IMR-90 (cell line): ENCODE data around the gene CXCR6. TPM values are rescaled to one million over a fixed set of nuclear protein-coding genes. Genes with fewer than 3 reads are reported as not detected.
A peak's percentile ranks its signal among the peaks of the same experiment; 100 is the strongest.

Experiments used
- ATAC-seq: fragments of 200-7000 bp; cut with Tn5 transposase; 2 replicates; pipeline ENCODE4 v1.9.1; 2020; ENCODE audit warnings: low read depth, mild to moderate bottlenecking, moderate library complexity
- BruUV-seq: library from RNA; stranded (reverse); fragments of 400-500 nt; replicated peaks from 2 replicates; lab custom pipeline; 2021; lab: Mats Ljungman, UMichigan
- CTCF ChIA-PET: fragments of 300-600 bp; formaldehyde crosslinking; extraction: SDS; loops from one replicate; lab custom pipeline; 2021; ENCODE audit warnings: antibody characterized with exemption; lab: Yijun Ruan, JAX
- POLR2A ChIA-PET: fragments of 300-600 bp; sonication (Branson Sonifier 250); formaldehyde crosslinking; loops from one replicate; lab custom pipeline; 2022; ENCODE audit warnings: antibody characterized with exemption; ENCODE audit not compliant: unreplicated experiment; lab: Charles Lee
- DNase-seq: peaks from one replicate; pipeline ENCODE4 v3.0.0; 2013
- H2AFZ ChIP-seq: replicated peaks from 2 replicates; pipeline ENCODE3; 2013; ENCODE audit warnings: low read length, mild to moderate bottlenecking; ENCODE audit not compliant: poor library complexity
- H2AK5ac ChIP-seq: 2 replicates; pipeline ENCODE4 v1.6.1; 2013; ENCODE audit warnings: low read depth, low read length, inconsistent platforms
- H2AK9ac ChIP-seq: replicated peaks from 2 replicates; pipeline ENCODE3; 2013; ENCODE audit warnings: mild to moderate bottlenecking, low read depth, low read length, moderate library complexity; ENCODE audit not compliant: poor library complexity
- H2BK120ac ChIP-seq: 2 replicates; pipeline ENCODE4 v1.6.1; 2013; ENCODE audit warnings: low read depth, low read length, inconsistent platforms
- H2BK15ac ChIP-seq: 3 replicates; pipeline ENCODE4 v1.6.1; 2013; ENCODE audit warnings: low read depth, low read length, inconsistent platforms
- H2BK20ac ChIP-seq: 2 replicates; pipeline ENCODE4 v1.6.1; 2013; ENCODE audit warnings: low read depth, mild to moderate bottlenecking, inconsistent platforms, low read length, moderate library complexity
- H2BK5ac ChIP-seq: 2 replicates; pipeline ENCODE4 v1.6.1; 2013; ENCODE audit warnings: mild to moderate bottlenecking, low read depth, low read length, inconsistent platforms; ENCODE audit not compliant: poor library complexity, severe bottlenecking
- H3K14ac ChIP-seq: replicated peaks from 2 replicates; pipeline ENCODE4 v1.6.1; 2013; ENCODE audit warnings: low read depth, low read length, inconsistent platforms
- H3K18ac ChIP-seq: 2 replicates; pipeline ENCODE4 v1.6.1; 2013; ENCODE audit warnings: low read depth, low read length, control low read depth
- H3K23ac ChIP-seq: 2 replicates; pipeline ENCODE4 v1.6.1; 2013; ENCODE audit warnings: low read depth, low read length, inconsistent platforms
- H3K27ac ChIP-seq: 2 replicates; pipeline ENCODE4 v1.5.1; 2013; ENCODE audit warnings: mild to moderate bottlenecking, control low read depth, low read length; ENCODE audit not compliant: insufficient read depth
- H3K27me3 ChIP-seq: 2 replicates; pipeline ENCODE4 v1.6.1; 2013; ENCODE audit warnings: low read length; ENCODE audit not compliant: control insufficient read depth, insufficient read depth
- H3K36me3 ChIP-seq: 2 replicates; pipeline ENCODE4 v1.6.1; 2013; ENCODE audit warnings: low read length, mixed read lengths; ENCODE audit not compliant: control insufficient read depth, insufficient read depth
- H3K4ac ChIP-seq: 2 replicates; pipeline ENCODE4 v1.6.1; 2013; ENCODE audit warnings: low read depth, low read length, inconsistent platforms
- H3K4me1 ChIP-seq: 2 replicates; pipeline ENCODE4 v1.6.1; 2013; ENCODE audit warnings: low read length, mixed read lengths; ENCODE audit not compliant: control insufficient read depth, insufficient read depth
- H3K4me2 ChIP-seq: 2 replicates; pipeline ENCODE4 v1.6.1; 2013; ENCODE audit warnings: low read depth, mild to moderate bottlenecking, control low read depth, low read length, moderate library complexity
- H3K4me3 ChIP-seq: 2 replicates; pipeline ENCODE4 v1.5.1; 2013; ENCODE audit warnings: low read depth, mild to moderate bottlenecking, control low read depth, low read length, moderate library complexity; ENCODE audit not compliant: insufficient read depth
- H3K56ac ChIP-seq: 2 replicates; pipeline ENCODE4 v1.6.1; 2013; ENCODE audit warnings: low read length, inconsistent platforms; ENCODE audit not compliant: insufficient read depth; ENCODE audit errors: extremely low read depth
- H3K79me1 ChIP-seq, 2 experiments: 2 replicates each; pipeline ENCODE4 v1.6.1; 2013; ENCODE audit warnings: low read length in 2 of 2, inconsistent platforms in 1 of 2, low read depth in 1 of 2
- H3K9ac ChIP-seq: 2 replicates; pipeline ENCODE4 v1.6.1; 2013; ENCODE audit warnings: low read depth, low read length, control low read depth
- H3K9me1 ChIP-seq: 2 replicates; pipeline ENCODE4 v1.6.1; 2013; ENCODE audit warnings: low read length, inconsistent platforms; ENCODE audit not compliant: insufficient read depth
- H3K9me3 ChIP-seq: 2 replicates; pipeline ENCODE4 v1.6.1; 2013; ENCODE audit warnings: low read length; ENCODE audit not compliant: control insufficient read depth, insufficient read depth
- H4K20me1 ChIP-seq: 2 replicates; pipeline ENCODE4 v1.6.1; 2013; ENCODE audit warnings: low read length, inconsistent platforms; ENCODE audit not compliant: insufficient read depth
- H4K5ac ChIP-seq: 2 replicates; pipeline ENCODE4 v1.6.1; 2013; ENCODE audit warnings: mild to moderate bottlenecking, low read depth, low read length, control low read depth
- H4K8ac ChIP-seq, 2 experiments: 2 replicates each; pipeline ENCODE4 v1.6.1; 2013; ENCODE audit warnings: low read depth in 2 of 2, low read length in 2 of 2, control low read depth in 1 of 2, inconsistent platforms in 1 of 2
- H4K91ac ChIP-seq: 2 replicates; pipeline ENCODE4 v1.6.1; 2013; ENCODE audit warnings: low read depth, low read length, inconsistent platforms; ENCODE audit not compliant: insufficient read depth
- BHLHE40 ChIP-seq: fragments of 150-350 bp; IDR thresholded peaks from 2 replicates; pipeline ENCODE4 v1.6.1; 2016; ENCODE audit warnings: mild to moderate bottlenecking, low read depth, low read length
- CEBPB ChIP-seq: IDR thresholded peaks from 2 replicates; pipeline ENCODE4 v1.6.1; 2012; ENCODE audit warnings: low read depth, low read length, improper control_type of control experiment
- CHD1 ChIP-seq: IDR thresholded peaks from 2 replicates; pipeline ENCODE4 v1.6.1; 2012; ENCODE audit warnings: low read depth, low read length, improper control_type of control experiment
- CTCF ChIP-seq: conservative IDR thresholded peaks from 2 replicates; pipeline ENCODE4 v1.5.1; 2012; ENCODE audit warnings: mild to moderate bottlenecking, low read depth, low read length, improper control_type of control experiment
- FOS ChIP-seq: fragments of 150-350 bp; IDR thresholded peaks from 2 replicates; pipeline ENCODE4 v1.6.1; 2016; ENCODE audit warnings: low read depth, low read length
- MAFK ChIP-seq: IDR thresholded peaks from 2 replicates; pipeline ENCODE4 v1.6.1; 2012; ENCODE audit warnings: low read depth, low read length, improper control_type of control experiment
- MAZ ChIP-seq: IDR thresholded peaks from 2 replicates; pipeline ENCODE4 v1.6.1; 2012; ENCODE audit warnings: low read depth, mild to moderate bottlenecking, low read length, improper control_type of control experiment, moderate library complexity, borderline replicate concordance
- MXI1 ChIP-seq: IDR thresholded peaks from 2 replicates; pipeline ENCODE4 v1.6.1; 2012; ENCODE audit warnings: low read depth, mild to moderate bottlenecking, low read length, moderate library complexity, borderline replicate concordance
- NFE2L2 ChIP-seq: fragments of 150-350 bp; IDR thresholded peaks from 2 replicates; pipeline ENCODE4 v1.6.1; 2016; ENCODE audit warnings: low read depth, mild to moderate bottlenecking, low read length
- POLR2A ChIP-seq: IDR thresholded peaks from 2 replicates; pipeline ENCODE4 v1.6.1; 2012; ENCODE audit warnings: mild to moderate bottlenecking, low read depth, low read length
- RAD21 ChIP-seq: IDR thresholded peaks from 2 replicates; pipeline ENCODE4 v1.6.1; 2012; ENCODE audit warnings: low read length, improper control_type of control experiment
- RCOR1 ChIP-seq: IDR thresholded peaks from 2 replicates; pipeline ENCODE4 v1.6.1; 2012; ENCODE audit warnings: mild to moderate bottlenecking, low read length, improper control_type of control experiment; ENCODE audit not compliant: insufficient replicate concordance
- RFX5 ChIP-seq: IDR thresholded peaks from 2 replicates; pipeline ENCODE4 v1.8.0; 2012; ENCODE audit warnings: low read depth, mild to moderate bottlenecking, low read length, moderate library complexity
- SMC3 ChIP-seq: fragments of 150-350 bp; IDR thresholded peaks from 2 replicates; pipeline ENCODE4 v1.6.1; 2016; ENCODE audit warnings: low read depth, mild to moderate bottlenecking, antibody characterized with exemption, low read length, moderate library complexity
- WGBS, 2 experiments: methylation state at CpG; one replicate each; pipeline versions ENCODE4 v1.1.5 to v1.1.7; 2013; ENCODE audit warnings: missing lambda C conversion rate in 2 of 2; ENCODE audit not compliant: insufficient read length in 1 of 2; ENCODE audit errors: extremely low coverage in 2 of 2; 5-methylcytosine and 5-hydroxymethylcytosine counted together
- dilution Hi-C: fragments of 300-500 bp; cut with HindIII; formaldehyde crosslinking; loops from one replicate; pipeline ENCODE4 v1.14.3; 2018; ENCODE audit warnings: low sequenced_read_pairs; ENCODE audit not compliant: unreplicated experiment
- in situ Hi-C: fragments of 300-500 bp; cut with MboI; formaldehyde crosslinking; loops from 3 replicates; pipeline ENCODE4 v1.14.3; 2019; ENCODE audit warnings: low sequenced_read_pairs, inconsistent platforms, mixed read lengths
- intact Hi-C: fragments of 100-400 bp; cut with micrococcal nuclease; formaldehyde crosslinking; loops from 2 replicates; pipeline ENCODE4 v1.10.0; 2022
- polyA plus RNA-seq, 3 experiments: library from polyadenylated mRNA; depleted of rRNA; stranded (reverse); fragments of >200 nt; gene quantifications; 2 replicates each; pipeline ENCODE4 v1.2.3, GENCODE V29; 2012; ENCODE audit warnings: low replicate concordance in 1 of 3
- total RNA-seq: library from RNA; depleted of rRNA; stranded (reverse); fragments of >200 nt; gene quantifications from 2 replicates; pipeline ENCODE4 v1.2.3, GENCODE V29; 2012
- TF ChIP-seq, protein P1 (sequence below): fragments of 150-350 bp; IDR thresholded peaks from 2 replicates; pipeline ENCODE4 v1.6.1; 2017; ENCODE audit warnings: mild to moderate bottlenecking, antibody characterized with exemption, low read length, low read depth
- TF ChIP-seq, protein P2 (sequence below): fragments of 150-350 bp; IDR thresholded peaks from 2 replicates; pipeline ENCODE4 v1.6.1; 2016; ENCODE audit warnings: low read depth, mild to moderate bottlenecking, low read length, moderate library complexity, borderline replicate concordance

Gene CXCR6
- total and polyA plus RNA-seq, 2 of the 4 experiments (the other 2 are of a cell fraction): not detected

DNA sequence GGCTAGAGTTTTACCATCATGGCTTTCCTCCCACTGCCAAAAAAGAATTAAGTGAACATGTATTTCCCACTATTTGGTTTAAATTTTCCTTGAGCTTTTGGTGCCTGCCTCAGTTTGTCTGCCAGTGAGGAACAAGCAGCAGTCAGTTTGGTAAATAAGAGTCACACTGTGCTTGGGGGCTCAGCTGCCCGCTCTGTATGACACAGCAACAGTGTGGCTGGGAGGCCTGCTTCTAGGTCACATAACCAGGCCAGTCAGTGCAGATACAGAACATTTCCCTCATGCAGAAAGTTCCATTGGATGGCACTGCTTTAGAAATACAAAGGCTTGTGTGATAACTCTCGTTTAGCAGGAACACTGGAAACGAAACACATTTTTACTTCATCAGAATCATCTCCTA, 26.7 kb downstream of the CXCR6 start:
- H3K4me1 ChIP-seq: peaks cover 12% of the 10 kb centered on the region
- H3K23ac ChIP-seq: no peak overlapping the region
- no TSS peak for BruUV-seq
- no peak overlapping the region for H4K8ac ChIP-seq
- dilution Hi-C loops (no loop called here), intact Hi-C loops (no loop called here), in situ Hi-C loops (no loop called here)
- H2BK15ac ChIP-seq: peak overlapping the region; percentile 6; the same call in 2 of the 3 replicates
- H3K27me3 ChIP-seq: no peaks in the 10 kb centered on the region
- WGBS, 2 experiments: no CpG with 5 or more reads among the region's 3 CpGs
- no peak overlapping the region for H3K27ac ChIP-seq
- H3K36me3 ChIP-seq: peaks cover 45% of the 10 kb centered on the region
- H3K4ac ChIP-seq: peak overlapping the region; percentile 7; the same call in 1 of the 2 replicates
- ChIA-PET CTCF (no interaction called here), POLR2A (no interaction called here)
- H2AK9ac ChIP-seq: no peak overlapping the region
- ATAC-seq (no peak), DNase-seq (no peak)
- H3K9ac ChIP-seq: no peak overlapping the region
- peaks cover 14% of the 10 kb centered on the region for H4K20me1 ChIP-seq
- no peak overlapping the region for H3K14ac ChIP-seq
- no peak overlapping the region for H3K56ac ChIP-seq
- H3K4me2 ChIP-seq: no peak overlapping the region
- no peak overlapping the region for H2AFZ ChIP-seq
- peak overlapping the region; percentile 68 for H2AK5ac ChIP-seq
- peak overlapping the region; percentile 10 for H2BK120ac ChIP-seq
- no peak overlapping the region for H4K91ac ChIP-seq
- H4K5ac ChIP-seq: no peak overlapping the region
- peaks cover 0 to 3% of the 10 kb centered on the region in 2 experiments; a peak in 1 of 4 replicates for H3K79me1 ChIP-seq
- H2BK20ac ChIP-seq: no peak overlapping the region
- peaks cover 17% of the 10 kb centered on the region for H3K9me1 ChIP-seq
- H2BK5ac ChIP-seq: no peak overlapping the region
- H3K9me3 ChIP-seq: no peaks in the 10 kb centered on the region
- no peak overlapping the region for H3K18ac ChIP-seq
- TF ChIP-seq MXI1: no peak
- no peak for TF ChIP-seq FOS
- TF ChIP-seq MAZ: no peak
- no peak for TF ChIP-seq SMC3
- TF ChIP-seq, protein P1, sequence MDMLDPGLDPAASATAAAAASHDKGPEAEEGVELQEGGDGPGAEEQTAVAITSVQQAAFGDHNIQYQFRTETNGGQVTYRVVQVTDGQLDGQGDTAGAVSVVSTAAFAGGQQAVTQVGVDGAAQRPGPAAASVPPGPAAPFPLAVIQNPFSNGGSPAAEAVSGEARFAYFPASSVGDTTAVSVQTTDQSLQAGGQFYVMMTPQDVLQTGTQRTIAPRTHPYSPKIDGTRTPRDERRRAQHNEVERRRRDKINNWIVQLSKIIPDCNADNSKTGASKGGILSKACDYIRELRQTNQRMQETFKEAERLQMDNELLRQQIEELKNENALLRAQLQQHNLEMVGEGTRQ: no peak
- no peak for TF ChIP-seq RCOR1
- no peak for TF ChIP-seq BHLHE40
- TF ChIP-seq CHD1: no peak
- TF ChIP-seq RAD21: no peak
- no peak for TF ChIP-seq MAFK
- no peak for TF ChIP-seq CEBPB
- no peak for TF ChIP-seq CTCF
- TF ChIP-seq NFE2L2: no peak
- TF ChIP-seq, protein P2, sequence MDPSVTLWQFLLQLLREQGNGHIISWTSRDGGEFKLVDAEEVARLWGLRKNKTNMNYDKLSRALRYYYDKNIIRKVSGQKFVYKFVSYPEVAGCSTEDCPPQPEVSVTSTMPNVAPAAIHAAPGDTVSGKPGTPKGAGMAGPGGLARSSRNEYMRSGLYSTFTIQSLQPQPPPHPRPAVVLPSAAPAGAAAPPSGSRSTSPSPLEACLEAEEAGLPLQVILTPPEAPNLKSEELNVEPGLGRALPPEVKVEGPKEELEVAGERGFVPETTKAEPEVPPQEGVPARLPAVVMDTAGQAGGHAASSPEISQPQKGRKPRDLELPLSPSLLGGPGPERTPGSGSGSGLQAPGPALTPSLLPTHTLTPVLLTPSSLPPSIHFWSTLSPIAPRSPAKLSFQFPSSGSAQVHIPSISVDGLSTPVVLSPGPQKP: no peak
- no peak for TF ChIP-seq POLR2A
- TF ChIP-seq RFX5: no peak
- H3K4me3 ChIP-seq: no peak overlapping the region
